H1 (cell line): Measurements from ENCODE around the gene WDR33. TPM values are rescaled to one million over a fixed set of nuclear protein-coding genes. Genes with fewer than 3 reads are reported as not detected.

Experiments used
- CTCF ChIA-PET: fragments of 300-600 bp; sonication (Branson Sonifier 250); formaldehyde crosslinking; loops from one replicate; lab custom pipeline; 2021; ENCODE audit not compliant: partially characterized antibody; lab: Charles Lee
- POLR2A ChIA-PET: fragments of 300-600 bp; sonication (Branson Sonifier 250); formaldehyde crosslinking; loops from one replicate; lab custom pipeline; 2021; ENCODE audit warnings: inconsistent platforms; ENCODE audit not compliant: partially characterized antibody; lab: Charles Lee
- DNase-seq, 2 experiments: peaks; one replicate each; pipeline versions ENCODE4 v3.0.0 to v3.0.0-alpha.2; 2010 to 2022; ENCODE audit warnings: low spot score in 2 of 2, low read depth in 1 of 2, mixed read lengths in 1 of 2
- FAIRE-seq: peaks from 2 replicates; lab custom pipeline; 2011; peaks lifted over from hg19 to GRCh38; lab: Jason Lieb, UNC
- H2AFZ ChIP-seq: 2 replicates; pipeline ENCODE4 v1.8.1; 2012; ENCODE audit warnings: low read length, inconsistent platforms
- H2AK5ac ChIP-seq: 2 replicates; pipeline ENCODE4 v1.6.1; 2013; ENCODE audit warnings: low read depth, low read length
- H2BK120ac ChIP-seq: replicated peaks from 2 replicates; pipeline ENCODE3; 2013; ENCODE audit warnings: low read depth, low read length, inconsistent platforms
- H2BK12ac ChIP-seq: 2 replicates; pipeline ENCODE4 v1.6.1; 2013; ENCODE audit warnings: low read depth, low read length
- H2BK15ac ChIP-seq: 2 replicates; pipeline ENCODE4 v1.6.1; 2013; ENCODE audit warnings: low read length
- H2BK20ac ChIP-seq: 2 replicates; pipeline ENCODE4 v1.6.1; 2013; ENCODE audit warnings: low read length
- H2BK5ac ChIP-seq: 2 replicates; pipeline ENCODE4 v1.6.1; 2013; ENCODE audit warnings: low read depth, low read length
- H3K14ac ChIP-seq: 2 replicates; pipeline ENCODE4 v1.6.1; 2013; ENCODE audit warnings: inconsistent platforms; ENCODE audit not compliant: insufficient read length
- H3K18ac ChIP-seq: 2 replicates; pipeline ENCODE4 v1.6.1; 2013; ENCODE audit warnings: low read length; ENCODE audit errors: extremely low read depth
- H3K23ac ChIP-seq: 2 replicates; pipeline ENCODE4 v1.6.1; 2013; ENCODE audit warnings: inconsistent platforms; ENCODE audit not compliant: insufficient read length
- H3K23me2 ChIP-seq: 2 replicates; pipeline ENCODE4 v1.6.1; 2013; ENCODE audit warnings: low read depth, low read length
- H3K27ac ChIP-seq: 2 replicates; pipeline ENCODE4 v1.6.1; 2011; ENCODE audit warnings: low read depth, low read length, inconsistent platforms
- H3K27me3 ChIP-seq, 4 experiments: replicated peaks in 1 of 4; 1 replicate in 1 of 4; 2 replicates in 3 of 4; pipeline versions ENCODE4 v1.6.1 to v1.8.1; 2011 to 2013; ENCODE audit warnings: low read length in 3 of 4, mild to moderate bottlenecking in 3 of 4, inconsistent platforms in 2 of 4, mixed read lengths in 2 of 4, moderate library complexity in 1 of 4; ENCODE audit not compliant: control insufficient read depth in 3 of 4, insufficient read depth in 3 of 4; ENCODE audit errors: extremely low read depth in 1 of 4
- H3K36me3 ChIP-seq, 4 experiments: 2 replicates each; pipeline versions ENCODE4 v1.6.1 to v1.8.1; 2011 to 2013; ENCODE audit warnings: mild to moderate bottlenecking in 4 of 4, low read length in 3 of 4, moderate library complexity in 2 of 4, control low read depth in 1 of 4, inconsistent platforms in 1 of 4; ENCODE audit not compliant: insufficient read depth in 4 of 4, control insufficient read depth in 2 of 4
- H3K4ac ChIP-seq: replicated peaks from 2 replicates; pipeline ENCODE3; 2013; ENCODE audit warnings: low read length, low read depth, mixed read lengths, inconsistent platforms; ENCODE audit not compliant: insufficient read length
- H3K4me1 ChIP-seq, 4 experiments: replicated peaks in 1 of 4; 1 replicate in 1 of 4; 2 replicates in 3 of 4; pipeline versions ENCODE4 v1.6.1 to v1.8.1; 2011 to 2013; ENCODE audit warnings: low read length in 3 of 4, inconsistent platforms in 2 of 4, mixed read lengths in 1 of 4; ENCODE audit not compliant: insufficient read depth in 4 of 4, control insufficient read depth in 3 of 4
- H3K4me2 ChIP-seq, 2 experiments: 2 replicates each; pipeline versions ENCODE4 v1.6.1 to v1.8.1; 2011 to 2013; ENCODE audit warnings: low read depth in 2 of 2, low read length in 2 of 2, control low read depth in 1 of 2, inconsistent platforms in 1 of 2, mild to moderate bottlenecking in 1 of 2; ENCODE audit not compliant: insufficient read depth in 1 of 2
- H3K4me3 ChIP-seq, 4 experiments: fragments of 200-600, 300-600 bp in 1 of 4; sonication (generic), shearing (Covaris generic), sonication (Bioruptor Twin) in 1 of 4; 2 replicates each; pipeline versions ENCODE4 v1.5.1 to v1.8.1; 2011 to 2016; ENCODE audit warnings: low read length in 4 of 4, low read depth in 3 of 4, control low read depth in 2 of 4, inconsistent platforms in 2 of 4, mild to moderate bottlenecking in 2 of 4, mixed read lengths in 1 of 4, moderate library complexity in 1 of 4; ENCODE audit not compliant: insufficient read depth in 2 of 4; ENCODE audit errors: extremely low read depth in 1 of 4
- H3K56ac ChIP-seq: replicated peaks from 2 replicates; pipeline ENCODE3; 2013; ENCODE audit warnings: low read depth, mild to moderate bottlenecking, mixed read lengths, low read length, inconsistent platforms; ENCODE audit not compliant: insufficient read length
- H3K79me1 ChIP-seq: 2 replicates; pipeline ENCODE4 v1.6.1; 2013; ENCODE audit warnings: low read depth, low read length, control low read depth
- H3K79me2 ChIP-seq, 2 experiments: 2 replicates each; pipeline versions ENCODE4 v1.6.1 to v1.8.1; 2012 to 2013; ENCODE audit warnings: low read length in 2 of 2, mild to moderate bottlenecking in 2 of 2, inconsistent platforms in 1 of 2; ENCODE audit not compliant: insufficient read depth in 2 of 2, control insufficient read depth in 1 of 2
- H3K9ac ChIP-seq, 4 experiments: replicated peaks in 1 of 4; 1 replicate in 1 of 4; 2 replicates in 3 of 4; pipeline versions ENCODE4 v1.6.1 to v1.8.1; 2011 to 2013; ENCODE audit warnings: low read depth in 3 of 4, low read length in 3 of 4, control low read depth in 2 of 4, mild to moderate bottlenecking in 2 of 4, moderate library complexity in 2 of 4, inconsistent platforms in 1 of 4; ENCODE audit errors: extremely low read depth in 1 of 4
- H3K9me3 ChIP-seq, 2 experiments: 2 replicates each; pipeline versions ENCODE4 v1.6.1 to v1.8.1; 2012 to 2013; ENCODE audit warnings: mild to moderate bottlenecking in 2 of 2, moderate library complexity in 2 of 2, control low read depth in 1 of 2, inconsistent platforms in 1 of 2, low read depth in 1 of 2, low read length in 1 of 2, mixed read lengths in 1 of 2; ENCODE audit not compliant: insufficient read depth in 2 of 2
- H4K20me1 ChIP-seq, 2 experiments: replicated peaks in 1 of 2; 2 replicates each; pipeline versions ENCODE3 to v1.8.1; 2011 to 2013; ENCODE audit warnings: inconsistent platforms in 2 of 2, low read length in 2 of 2, mild to moderate bottlenecking in 1 of 2; ENCODE audit not compliant: insufficient read depth in 2 of 2, control insufficient read depth in 1 of 2
- H4K5ac ChIP-seq: 2 replicates; pipeline ENCODE4 v1.6.1; 2013; ENCODE audit warnings: low read length, low read depth, mixed read lengths, inconsistent platforms; ENCODE audit not compliant: insufficient read length
- H4K8ac ChIP-seq: 2 replicates; pipeline ENCODE4 v1.8.0; 2013; ENCODE audit warnings: mild to moderate bottlenecking, moderate library complexity, low read length, inconsistent platforms; ENCODE audit not compliant: insufficient read depth; ENCODE audit errors: extremely low read depth
- H4K91ac ChIP-seq: replicated peaks from 2 replicates; pipeline ENCODE3; 2013; ENCODE audit warnings: low read length, mixed read lengths, inconsistent platforms; ENCODE audit not compliant: insufficient read length
- CTBP2 ChIP-seq: IDR thresholded peaks from 2 replicates; pipeline ENCODE4 v1.7.0; 2011; ENCODE audit warnings: borderline replicate concordance, mild to moderate bottlenecking, moderate library complexity, mixed read lengths, low read length; ENCODE audit not compliant: insufficient read depth, insufficient read length
- EZH2 ChIP-seq: fragments of 200-600 bp; sonication (generic); IDR thresholded peaks from 2 replicates; pipeline ENCODE4 v1.7.1; 2012; ENCODE audit warnings: low read depth, mild to moderate bottlenecking, moderate library complexity, low read length, inconsistent platforms; ENCODE audit not compliant: severe bottlenecking
- JUN ChIP-seq: IDR thresholded peaks from 2 replicates; pipeline ENCODE4 v1.6.1; 2011; ENCODE audit warnings: low read depth, mild to moderate bottlenecking, improper control_type of control experiment, low read length
- KDM5A ChIP-seq: fragments of 200-600 bp; IDR thresholded peaks from 2 replicates; pipeline ENCODE4 v1.7.1; 2012; ENCODE audit warnings: mild to moderate bottlenecking, low read length, inconsistent platforms, mixed read lengths
- POLR2A ChIP-seq, 2 experiments: IDR thresholded peaks; 1 replicate in 1 of 2; 2 replicates in 1 of 2; pipeline ENCODE4 v1.6.1; 2011; ENCODE audit warnings: low read depth in 2 of 2, low read length in 2 of 2, mild to moderate bottlenecking in 2 of 2; ENCODE audit errors: control extremely low read depth in 1 of 2
- RAD21 ChIP-seq, 2 experiments: IDR thresholded peaks in 1 of 2; conservative IDR thresholded peaks in 1 of 2; 2 replicates each; pipeline ENCODE4 v1.6.1; 2011; ENCODE audit warnings: low read depth in 2 of 2, low read length in 2 of 2, improper control_type of control experiment in 1 of 2, inconsistent platforms in 1 of 2, mild to moderate bottlenecking in 1 of 2, moderate library complexity in 1 of 2
- TAF7 ChIP-seq: optimal IDR thresholded peaks from 2 replicates; pipeline ENCODE3; 2011; ENCODE audit warnings: low read depth, mild to moderate bottlenecking, inconsistent platforms, low read length, moderate library complexity, borderline replicate concordance
- WGBS, 2 experiments: shearing (Covaris generic) in 1 of 2; methylation state at CpG; one replicate each; pipeline versions ENCODE4 v1.1.6 to v1.1.7; 2013 to 2015; ENCODE audit warnings: low lambda C conversion rate in 2 of 2, mixed read lengths in 2 of 2, inconsistent platforms in 1 of 2, low coverage in 1 of 2, missing lambda C conversion rate in 1 of 2; ENCODE audit not compliant: insufficient replicate concordance in 2 of 2, insufficient coverage in 1 of 2, insufficient read length in 1 of 2; ENCODE audit errors: extremely low coverage in 1 of 2, missing lambda C conversion rate in 1 of 2; 5-methylcytosine and 5-hydroxymethylcytosine counted together
- polyA plus RNA-seq, 7 experiments: library from polyadenylated mRNA; depleted of rRNA in 3 of 7; stranded (reverse) in 5 of 7; unstranded in 2 of 7; fragments of >200 nt in 5 of 7; fragments of 200-250 nt in 2 of 7; gene quantifications; 1 replicate in 5 of 7; 2 replicates in 1 of 7; 4 replicates in 1 of 7; pipeline versions ENCODE4 v1.2.1 to v1.2.3, GENCODE V29; 2011 to 2013; ENCODE audit warnings: missing spikeins in 2 of 7, mixed read lengths in 2 of 7
- total RNA-seq: library from RNA; stranded (reverse); fragmentation: NEBNext Ultra II Directional; extraction: Animal tissue kit (Norgen Biotek cat#: 25700); gene quantifications from 2 replicates; pipeline ENCODE4 v1.2.1, GENCODE V29; 2021
- TF ChIP-seq, protein P1 (sequence below): IDR thresholded peaks from 2 replicates; pipeline ENCODE4 v1.6.1; 2012; ENCODE audit warnings: inconsistent platforms

WDR33 gene
- total and polyA plus RNA-seq, 2 of the 8 experiments (the other 6 are each of a cell fraction or from before 2014, with no cell fraction given) = 18.1 to 82.7 TPM

DNA sequence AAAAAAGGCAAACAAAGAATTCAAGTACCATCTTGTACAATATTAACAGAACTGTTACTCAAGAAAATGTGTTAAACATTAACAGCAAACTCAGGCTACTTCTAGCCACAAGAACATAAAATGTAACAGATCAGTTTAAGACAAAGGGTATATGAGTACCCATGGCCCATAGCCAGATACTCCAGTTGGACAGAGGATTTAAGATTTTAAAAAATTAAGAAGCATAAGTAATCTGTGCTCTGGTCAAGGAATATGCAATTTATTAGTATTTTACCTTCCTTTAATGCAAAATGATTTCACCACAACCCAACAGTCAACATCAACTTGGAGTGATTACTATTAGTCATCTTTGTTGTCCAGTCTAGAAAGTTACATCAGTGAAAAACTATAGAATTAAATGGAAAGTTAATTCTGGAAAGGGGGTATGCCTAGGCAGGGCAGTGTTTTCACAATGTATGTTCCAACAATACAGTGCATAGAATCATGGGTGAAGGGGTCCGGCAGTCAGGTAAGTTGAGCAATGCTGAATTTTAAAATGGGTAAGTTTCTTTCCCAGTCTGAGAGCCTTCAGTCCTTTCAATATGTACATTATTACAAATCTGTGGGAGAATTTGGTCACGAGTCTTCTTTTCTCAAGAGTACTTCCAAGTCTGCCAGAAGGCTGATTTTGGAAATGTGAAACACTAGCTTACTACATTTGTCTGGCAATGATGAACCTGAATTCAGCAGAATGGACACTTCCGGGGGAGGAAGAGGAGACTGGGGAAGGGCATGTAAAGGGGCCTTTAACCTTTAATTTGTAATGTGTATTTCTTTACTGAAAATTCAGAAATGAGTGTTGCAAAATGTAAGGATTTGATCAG, 75.2 kb downstream of the WDR33 start:
- no peak overlapping the region for H4K91ac ChIP-seq
- FAIRE-seq (no peak), DNase-seq (no peak)
- no peak overlapping the region for H2BK15ac ChIP-seq
- H3K23ac ChIP-seq = no peak overlapping the region
- H3K4me1 ChIP-seq = no peaks in the 10 kb centered on the region
- H4K5ac ChIP-seq = no peak overlapping the region
- H3K14ac ChIP-seq = no peak overlapping the region
- H3K79me1 ChIP-seq = no peaks in the 10 kb centered on the region
- no peaks in the 10 kb centered on the region for H3K79me2 ChIP-seq
- H2BK120ac ChIP-seq = no peak overlapping the region
- peaks cover 2% of the 10 kb centered on the region in 2 experiments for H4K20me1 ChIP-seq
- H2AFZ ChIP-seq = no peak overlapping the region
- CTCF ChIA-PET = no interaction called here
- no peaks in the 10 kb centered on the region for H3K9me3 ChIP-seq
- no peak overlapping the region for H4K8ac ChIP-seq
- H3K4me3 ChIP-seq = no peak overlapping the region
- H2BK5ac ChIP-seq = no peak overlapping the region
- H3K18ac ChIP-seq = no peak overlapping the region
- no peak overlapping the region for H3K4me2 ChIP-seq
- no peak overlapping the region for H3K9ac ChIP-seq
- no peak overlapping the region for H2AK5ac ChIP-seq
- peaks cover 0 to 4% (median 2%) of the 10 kb centered on the region in 4 experiments; a peak in 3 of 8 replicates for H3K36me3 ChIP-seq
- no peak overlapping the region for H2BK12ac ChIP-seq
- WGBS, 2 experiments = 83% methylated on average over 3 of the region's 3 CpGs; no CpG with 5 or more reads in 1 of the 2 experiments
- H3K27me3 ChIP-seq = no peaks in the 10 kb centered on the region
- POLR2A ChIA-PET = interaction anchor here (0.7 kb wide), 1 partner anchor 22 kb away, joined by 3 read pairs; no protein-coding TSS in a partner anchor
- H3K23me2 ChIP-seq = no peaks in the 10 kb centered on the region
- TF ChIP-seq, protein P1, sequence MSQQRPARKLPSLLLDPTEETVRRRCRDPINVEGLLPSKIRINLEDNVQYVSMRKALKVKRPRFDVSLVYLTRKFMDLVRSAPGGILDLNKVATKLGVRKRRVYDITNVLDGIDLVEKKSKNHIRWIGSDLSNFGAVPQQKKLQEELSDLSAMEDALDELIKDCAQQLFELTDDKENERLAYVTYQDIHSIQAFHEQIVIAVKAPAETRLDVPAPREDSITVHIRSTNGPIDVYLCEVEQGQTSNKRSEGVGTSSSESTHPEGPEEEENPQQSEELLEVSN = no peak
- TF ChIP-seq POLR2A (IDR thresholded peaks at IDR 0.05; ENCODE audit: control extremely low read depth in 1 of 2, low read depth in 2 of 2, low read length in 2 of 2) (no peak), EZH2 (no peak), KDM5A (no peak), CTBP2 (no peak), TAF7 (no peak), RAD21 (IDR thresholded peaks at IDR 0.05 in 1 of 2, conservative IDR thresholded peaks at IDR 0.05 in 1 of 2; ENCODE audit: low read depth in 2 of 2, low read length in 2 of 2) (no peak), JUN (no peak)
- no peak overlapping the region for H3K4ac ChIP-seq
- H3K56ac ChIP-seq = no peak overlapping the region
- H2BK20ac ChIP-seq = no peak overlapping the region
- no peak overlapping the region for H3K27ac ChIP-seq
